ENCODE data around the gene SORT1.

GRCh38 chr1:109322974-109323373 is 74.7 kb downstream of the SORT1 start:
- TF ChIP-seq TAF1 (IDR thresholded peaks at IDR 0.05; ENCODE audit: low read depth, low read length) (no peak), POLR2A (IDR thresholded peaks at IDR 0.05; ENCODE audit: control extremely low read depth in 1 of 2, low read depth in 2 of 2, low read length in 2 of 2) (no peak), CTCF (IDR thresholded peaks at IDR 0.05; ENCODE audit: control extremely low read depth in 1 of 3, insufficient read depth in 1 of 3, low read depth in 1 of 3, low read length in 3 of 3) (no peak), RAD21 (IDR thresholded peaks at IDR 0.05 in 1 of 2, conservative IDR thresholded peaks at IDR 0.05 in 1 of 2; ENCODE audit: low read depth in 2 of 2, low read length in 2 of 2) (no peak), JUN (IDR thresholded peaks at IDR 0.05; ENCODE audit: low read depth, low read length) (no peak), TCF12 (IDR thresholded peaks at IDR 0.05; ENCODE audit: low read depth, low read length) (no peak)
